ENCODE data around the gene LDHAL6A. TPM values are rescaled to one million over a fixed set of nuclear protein-coding genes. Genes with fewer than 3 reads are reported as not detected.

LDHAL6A gene
- total RNA-seq, result not detected in 2 replicates

GRCh38 chr11:18455686-18456372, at the start of gene LDHAL6A:
Gene LDHAL6A (plus strand): TSS chr11:18455856. CDS start chr11:18456681, 825 bp downstream.

GRCh38 chr11:18526521-18527296, 71.1 kb downstream of the LDHAL6A start, which contains the start of gene TSG101:
Gene TSG101 (minus strand): TSS chr11:18526942. CDS start chr11:18526816, 126 bp downstream.

Other genes starting within 250 kb of the LDHAL6A start
- not detected in 2 replicates for gene SAA4, start 219.1 kb upstream of the LDHAL6A start, total RNA-seq
- not detected in 2 replicates for gene SAA2, start 207.2 kb upstream of the LDHAL6A start, total RNA-seq
- gene SAA1, start 189.6 kb upstream of the LDHAL6A start, total RNA-seq, result not detected in 2 replicates
- 18.5 and 27.5 TPM in 2 replicates for gene HPS5, start 133.7 kb upstream of the LDHAL6A start, total RNA-seq
- gene GTF2H1, start 133.3 kb upstream of the LDHAL6A start, total RNA-seq, result 50.9 and 71.1 TPM in 2 replicates
- 171 and 184 TPM in 2 replicates for gene LDHA, start 61.3 kb upstream of the LDHAL6A start, total RNA-seq
- not detected in 2 replicates for gene LDHC, start 43.5 kb upstream of the LDHAL6A start, total RNA-seq
- 68.8 and 69.8 TPM in 2 replicates for gene TSG101, start 71.1 kb downstream of the LDHAL6A start, total RNA-seq
- 23.8 and 25.2 TPM in 2 replicates for gene UEVLD, start 132.9 kb downstream of the LDHAL6A start, total RNA-seq
- gene MISFA, start 143.9 kb downstream of the LDHAL6A start, total RNA-seq, result 0.34 and 0.98 TPM in 2 replicates
- gene SPTY2D1, start 178.5 kb downstream of the LDHAL6A start, total RNA-seq, result 10.0 and 12.1 TPM in 2 replicates
- 4.8 and 5.3 TPM in 2 replicates for gene TMEM86A, start 242.9 kb downstream of the LDHAL6A start, total RNA-seq

Measured in dermis lymphatic vessel endothelial cell (primary cell).